ENCODE results near the gene BCL2L12. TPM values are rescaled to one million over a fixed set of nuclear protein-coding genes. Genes with fewer than 3 reads are reported as not detected.
"Not testable (repeated sequence)": the region's sequence is repeated elsewhere in the genome, so short reads cannot be mapped to it uniquely, and the experiment has no call there.

Gene BCL2L12
- total and polyA plus RNA-seq, 12 donors, result 3.3 to 16.3 (median 9.9) TPM

GRCh38 chr19:49631610-49632192 is 34.0 kb upstream of the BCL2L12 start:
- H3K4me1 ChIP-seq (replicated peaks in 1 of 2), result peaks cover 0 to 6% of the 10 kb centered on the region in 2 donors
- TF ChIP-seq, protein P1, sequence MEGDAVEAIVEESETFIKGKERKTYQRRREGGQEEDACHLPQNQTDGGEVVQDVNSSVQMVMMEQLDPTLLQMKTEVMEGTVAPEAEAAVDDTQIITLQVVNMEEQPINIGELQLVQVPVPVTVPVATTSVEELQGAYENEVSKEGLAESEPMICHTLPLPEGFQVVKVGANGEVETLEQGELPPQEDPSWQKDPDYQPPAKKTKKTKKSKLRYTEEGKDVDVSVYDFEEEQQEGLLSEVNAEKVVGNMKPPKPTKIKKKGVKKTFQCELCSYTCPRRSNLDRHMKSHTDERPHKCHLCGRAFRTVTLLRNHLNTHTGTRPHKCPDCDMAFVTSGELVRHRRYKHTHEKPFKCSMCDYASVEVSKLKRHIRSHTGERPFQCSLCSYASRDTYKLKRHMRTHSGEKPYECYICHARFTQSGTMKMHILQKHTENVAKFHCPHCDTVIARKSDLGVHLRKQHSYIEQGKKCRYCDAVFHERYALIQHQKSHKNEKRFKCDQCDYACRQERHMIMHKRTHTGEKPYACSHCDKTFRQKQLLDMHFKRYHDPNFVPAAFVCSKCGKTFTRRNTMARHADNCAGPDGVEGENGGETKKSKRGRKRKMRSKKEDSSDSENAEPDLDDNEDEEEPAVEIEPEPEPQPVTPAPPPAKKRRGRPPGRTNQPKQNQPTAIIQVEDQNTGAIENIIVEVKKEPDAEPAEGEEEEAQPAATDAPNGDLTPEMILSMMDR (IDR thresholded peaks at IDR 0.05), result no peak
- DNase-seq, result no peak
- no peak overlapping the region for H3K4me3 ChIP-seq
- H3K36me3 ChIP-seq (replicated peaks in 1 of 2), result peaks cover 0 to 8% of the 10 kb centered on the region in 2 donors
- peak overlapping the region in 1 of 5 donors; percentile 42 for H3K27ac ChIP-seq
- H3K27me3 ChIP-seq, result no peaks in the 10 kb centered on the region
- intact Hi-C loops (cut with DNase I), result loop anchor here in 1 of 2 donors (5.0 kb wide), 1 partner anchor 34 kb away; no protein-coding TSS in a partner anchor
- 81 to 86% (median 83%) methylated on average over 18 to 19 of the region's 19 CpGs for WGBS, 4 donors
- no peaks in the 10 kb centered on the region for H3K9me3 ChIP-seq (replicated peaks in 1 of 3)

GRCh38 chr19:49632576-49632975 is 33.2 kb upstream of the BCL2L12 start:
- Histone ChIP-seq H3K4me3 (no peak overlapping the region), H3K9me3 (replicated peaks in 1 of 3) (no peaks in the 10 kb centered on the region), H3K27me3 (no peaks in the 10 kb centered on the region), H3K36me3 (replicated peaks in 1 of 2) (no peaks in the 10 kb centered on the region), H3K27ac (no peak overlapping the region), H3K4me1 (replicated peaks in 1 of 2) (peaks cover 0 to 6% of the 10 kb centered on the region in 2 donors)
- WGBS, 4 donors, result 87 to 91% (median 89%) methylated on average over 4 to 5 of the region's 5 CpGs
- TF ChIP-seq, protein P1 (IDR thresholded peaks at IDR 0.05), result no peak
- TF ChIP-seq POLR2A (IDR thresholded peaks at IDR 0.05), result no peak
- no peak for DNase-seq
- intact Hi-C loops (cut with DNase I), result loop anchor here in 1 of 2 donors (5.0 kb wide), 1 partner anchor 35 kb away; no protein-coding TSS in a partner anchor

DNA sequence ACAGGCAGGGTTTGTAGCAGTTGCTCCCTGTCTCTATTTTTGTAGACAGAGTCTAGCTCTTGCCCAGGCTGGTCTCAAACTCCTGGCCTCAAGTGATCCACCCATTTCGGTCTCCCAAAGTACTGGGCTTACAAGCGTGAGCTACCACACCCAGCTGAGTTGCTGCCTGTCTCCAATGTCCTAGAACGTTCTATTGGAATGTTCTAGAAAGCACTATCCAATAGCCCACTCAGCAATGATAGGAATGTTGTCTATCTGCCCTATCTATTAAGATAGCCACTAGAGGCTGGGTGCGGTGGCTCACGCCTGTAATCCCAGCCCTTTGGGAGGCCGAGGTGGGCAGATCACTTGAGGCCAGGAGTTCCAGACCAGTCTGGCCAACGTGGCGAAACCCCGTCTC is 32.5 kb upstream of the BCL2L12 start:
- H3K36me3 ChIP-seq (replicated peaks in 1 of 2); H3K9me3 ChIP-seq (replicated peaks in 1 of 3); H3K4me3 ChIP-seq; H3K27me3 ChIP-seq; DNase-seq: not testable (repeated sequence)
- Histone ChIP-seq H3K4me1 (replicated peaks in 1 of 2) (peaks cover 3 to 12% of the 10 kb centered on the region in 2 donors), H3K27ac (peak overlapping the region in 1 of 5 donors; percentile 34)
- 73 to 89% (median 74%) methylated on average over 5 to 9 of the region's 9 CpGs for WGBS, 4 donors
- intact Hi-C loops (cut with DNase I), result loop anchor here in 1 of 2 donors (5.0 kb wide), 1 partner anchor 36 kb away; no protein-coding TSS in a partner anchor

- intact Hi-C loops (cut with DNase I), result no loop called here
- no peaks in the 10 kb centered on the region for H3K36me3 ChIP-seq (replicated peaks in 1 of 2)
- H3K9me3 ChIP-seq (replicated peaks in 1 of 3), result no peaks in the 10 kb centered on the region
- H3K4me1 ChIP-seq (replicated peaks in 1 of 2), result peaks cover 10 to 25% of the 10 kb centered on the region in 2 donors
- 36 to 51% (median 45%) methylated on average over 16 to 24 of the region's 24 CpGs for WGBS, 4 donors
- H3K27ac ChIP-seq, result peak overlapping the region in 2 of 5 donors; percentile 7 to 22
- H3K27me3 ChIP-seq, result no peaks in the 10 kb centered on the region
- DNase-seq, result no peak
- TF ChIP-seq, protein P1 (IDR thresholded peaks at IDR 0.05), result no peak
- no peak for TF ChIP-seq POLR2A (IDR thresholded peaks at IDR 0.05)
- no peak overlapping the region for H3K4me3 ChIP-seq
Measured at GRCh38 chr19:49635530-49636232, 30.1 kb upstream of the BCL2L12 start.

All from adrenal gland (tissue), 12 donors.